HL-60/S4 treated with retinoic acid at 250 ng/mL for 4 days and 3 days (cell line): ENCODE measurements around the gene DDX46.

Experiments used
- in situ Hi-C: fragments of 300-500 bp; cut with MboI; formaldehyde crosslinking; loops from 2 replicates; pipeline ENCODE4 v1.7.0; 2022; ENCODE audit warnings: low sequenced_read_pairs

DDX46 gene

GRCh38 chr5:134784241-134784920 is 25.8 kb downstream of the DDX46 start:
- in situ Hi-C loops: no loop called here

- in situ Hi-C loops: no loop called here
These were observed 26.5 kb downstream of the DDX46 start for GRCh38 chr5:134784946-134785620.

GRCh38 chr5:134787692-134788091 is 29.1 kb downstream of the DDX46 start:
- in situ Hi-C loops: no loop called here

- in situ Hi-C loops: no loop called here
These were observed 33.0 kb downstream of the DDX46 start for GRCh38 chr5:134791580-134791979.

GRCh38 chr5:134792286-134792685 is 33.7 kb downstream of the DDX46 start:
- in situ Hi-C loops: no loop called here

GRCh38 chr5:134793111-134793510 is 34.5 kb downstream of the DDX46 start:
- in situ Hi-C loops: no loop called here

- in situ Hi-C loops: no loop called here
These were observed 35.5 kb downstream of the DDX46 start for GRCh38 chr5:134794082-134794481.

- in situ Hi-C loops: no loop called here
These were observed 36.2 kb downstream of the DDX46 start for GRCh38 chr5:134794819-134795218.

GRCh38 chr5:134798468-134798867 is 39.9 kb downstream of the DDX46 start:
- in situ Hi-C loops: no loop called here

GRCh38 chr5:134803821-134804220 is 45.2 kb downstream of the DDX46 start:
- in situ Hi-C loops: no loop called here

GRCh38 chr5:134813407-134813806 is 54.8 kb downstream of the DDX46 start:
- in situ Hi-C loops: no loop called here

- in situ Hi-C loops: no loop called here
These were observed 55.2 kb downstream of the DDX46 start for GRCh38 chr5:134813827-134814226.

- in situ Hi-C loops: no loop called here
These were observed 58.4 kb downstream of the DDX46 start for GRCh38 chr5:134817006-134817405.

GRCh38 chr5:134818776-134819175 is 60.2 kb downstream of the DDX46 start:
- in situ Hi-C loops: no loop called here

- in situ Hi-C loops: no loop called here
These were observed 60.9 kb downstream of the DDX46 start for GRCh38 chr5:134819407-134819963.

GRCh38 chr5:134821841-134822240 is 63.3 kb downstream of the DDX46 start:
- in situ Hi-C loops: no loop called here

- in situ Hi-C loops: no loop called here
These were observed 66.1 kb downstream of the DDX46 start for GRCh38 chr5:134824681-134825080.

- in situ Hi-C loops: no loop called here
These were observed 66.6 kb downstream of the DDX46 start for GRCh38 chr5:134825212-134825611.

- in situ Hi-C loops: no loop called here
These were observed 74.9 kb downstream of the DDX46 start for GRCh38 chr5:134833340-134834032.

GRCh38 chr5:134835623-134836022 is 77.0 kb downstream of the DDX46 start:
- in situ Hi-C loops: no loop called here

GRCh38 chr5:134837530-134838181 is 79.1 kb downstream of the DDX46 start:
- in situ Hi-C loops: no loop called here
